Duodenal mucosa (tissue), 2 donors: ENCODE data around the gene TSFM.
"Not testable (repeated sequence)": the region's sequence is repeated elsewhere in the genome, so short reads cannot be mapped to it uniquely, and the experiment has no call there.

Source experiments
- H3K27ac ChIP-seq: one replicate; pipeline ENCODE4 v1.7.0; 2013; ENCODE audit warnings: low read depth, low read length
- H3K27me3 ChIP-seq, 2 donors: one replicate each; pipeline ENCODE4 v1.7.0; 2013; ENCODE audit warnings: low read length in 2 of 2, control low read depth in 1 of 2; ENCODE audit not compliant: insufficient read depth in 2 of 2, control insufficient read depth in 1 of 2
- H3K36me3 ChIP-seq, 2 donors: one replicate each; pipeline ENCODE4 v1.7.0; 2013; ENCODE audit warnings: low read length in 2 of 2, control low read depth in 1 of 2; ENCODE audit not compliant: insufficient read depth in 2 of 2, control insufficient read depth in 1 of 2
- H3K4me1 ChIP-seq, 2 donors: one replicate each; pipeline ENCODE4 v1.7.0; 2013; ENCODE audit warnings: low read length in 2 of 2, control low read depth in 1 of 2; ENCODE audit not compliant: insufficient read depth in 2 of 2, control insufficient read depth in 1 of 2
- H3K4me3 ChIP-seq, 2 donors: one replicate each; pipeline ENCODE4 v1.7.0; 2013; ENCODE audit warnings: low read length in 2 of 2, low read depth in 1 of 2
- H3K9ac ChIP-seq, 2 donors: one replicate each; pipeline ENCODE4 v1.7.0; 2013; ENCODE audit warnings: low read length in 2 of 2, low read depth in 1 of 2
- H3K9me3 ChIP-seq, 2 donors: one replicate each; pipeline ENCODE4 v1.7.0; 2013; ENCODE audit warnings: low read length in 2 of 2, control low read depth in 1 of 2; ENCODE audit not compliant: control insufficient read depth in 1 of 2

TSFM gene

DNA sequence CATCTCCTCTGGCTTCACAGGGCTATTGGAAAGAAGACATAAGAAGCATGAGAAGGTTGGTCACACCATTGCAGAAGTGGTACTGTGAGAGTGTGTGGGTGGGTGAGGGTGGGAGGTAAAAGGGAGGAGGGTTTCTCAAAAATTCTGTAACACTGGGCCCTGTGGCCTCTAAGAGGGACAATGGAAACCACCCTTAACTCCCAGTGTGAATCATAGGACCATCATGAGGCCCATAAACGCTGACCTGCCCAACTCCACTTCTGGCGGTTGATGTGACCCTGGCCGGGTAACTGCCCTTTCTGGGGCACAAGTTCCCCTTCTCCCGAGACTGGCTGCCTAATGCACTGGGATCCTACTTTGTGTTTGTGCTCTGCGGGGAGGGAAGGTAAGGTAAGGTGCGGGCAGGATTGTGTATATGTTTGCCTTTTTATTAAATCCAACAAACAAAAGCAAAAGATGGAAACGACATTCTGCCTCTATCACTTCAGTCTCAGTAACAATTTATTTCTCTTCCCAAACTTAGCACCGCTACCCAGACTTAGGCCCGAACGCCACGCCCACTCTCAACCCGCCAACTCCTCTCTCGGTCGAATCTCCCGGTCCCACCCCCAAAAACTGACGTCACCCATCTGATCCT is 11.2 kb upstream of the TSFM start:
- peaks cover 20 to 25% of the 10 kb centered on the region in 2 donors for H3K4me1 ChIP-seq
- no peaks in the 10 kb centered on the region for H3K9me3 ChIP-seq
- H3K36me3 ChIP-seq = peaks cover 5 to 19% of the 10 kb centered on the region in 2 donors
- peak overlapping the region; percentile 84 to 85 for H3K9ac ChIP-seq
- peak overlapping the region; percentile 94 to 97 for H3K4me3 ChIP-seq
- peak overlapping the region; percentile 96 for H3K27ac ChIP-seq
- H3K27me3 ChIP-seq = peaks cover 8 to 10% of the 10 kb centered on the region in 2 donors

DNA sequence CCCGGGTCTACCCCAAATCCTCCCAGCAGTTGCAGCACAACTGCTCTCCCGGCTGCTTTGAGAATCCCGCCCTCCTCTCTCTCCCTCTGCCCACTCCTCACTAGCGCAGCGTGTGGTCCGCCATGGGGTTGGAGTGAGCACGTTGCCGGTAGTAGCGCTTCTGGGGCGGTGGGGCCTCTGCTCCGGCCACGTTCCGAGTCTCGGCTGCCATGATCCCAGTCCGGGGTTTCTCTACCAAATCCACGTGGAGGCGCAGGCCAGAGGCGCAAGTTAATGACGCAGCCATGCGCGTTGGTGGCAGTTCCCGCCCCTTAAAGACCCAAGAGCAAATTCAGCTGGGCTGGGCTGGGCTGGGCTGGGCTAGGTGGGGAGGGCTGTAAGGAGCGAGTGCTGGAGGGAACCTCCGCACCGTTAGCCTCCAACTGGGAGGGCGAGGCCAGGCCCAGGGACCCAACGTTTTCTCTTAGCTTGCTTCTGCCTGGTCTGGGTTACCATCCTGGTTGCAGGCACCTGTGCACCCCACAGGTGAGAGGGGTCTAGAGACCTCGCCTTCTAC is 10.6 kb upstream of the TSFM start, which contains the start of gene METTL1:
Gene METTL1, minus strand, starts transcription at position 233 of the 556 bp plus-strand sequence. Its CDS starts 22 bp downstream, at position 211.
- Histone ChIP-seq H3K4me3 (peak within 1 kb of the TSS; percentile 94 to 97), H3K27me3 (peaks cover 4 to 5% of the 10 kb centered on the region in 2 donors), H3K36me3 (peaks cover 5 to 19% of the 10 kb centered on the region in 2 donors)

DNA sequence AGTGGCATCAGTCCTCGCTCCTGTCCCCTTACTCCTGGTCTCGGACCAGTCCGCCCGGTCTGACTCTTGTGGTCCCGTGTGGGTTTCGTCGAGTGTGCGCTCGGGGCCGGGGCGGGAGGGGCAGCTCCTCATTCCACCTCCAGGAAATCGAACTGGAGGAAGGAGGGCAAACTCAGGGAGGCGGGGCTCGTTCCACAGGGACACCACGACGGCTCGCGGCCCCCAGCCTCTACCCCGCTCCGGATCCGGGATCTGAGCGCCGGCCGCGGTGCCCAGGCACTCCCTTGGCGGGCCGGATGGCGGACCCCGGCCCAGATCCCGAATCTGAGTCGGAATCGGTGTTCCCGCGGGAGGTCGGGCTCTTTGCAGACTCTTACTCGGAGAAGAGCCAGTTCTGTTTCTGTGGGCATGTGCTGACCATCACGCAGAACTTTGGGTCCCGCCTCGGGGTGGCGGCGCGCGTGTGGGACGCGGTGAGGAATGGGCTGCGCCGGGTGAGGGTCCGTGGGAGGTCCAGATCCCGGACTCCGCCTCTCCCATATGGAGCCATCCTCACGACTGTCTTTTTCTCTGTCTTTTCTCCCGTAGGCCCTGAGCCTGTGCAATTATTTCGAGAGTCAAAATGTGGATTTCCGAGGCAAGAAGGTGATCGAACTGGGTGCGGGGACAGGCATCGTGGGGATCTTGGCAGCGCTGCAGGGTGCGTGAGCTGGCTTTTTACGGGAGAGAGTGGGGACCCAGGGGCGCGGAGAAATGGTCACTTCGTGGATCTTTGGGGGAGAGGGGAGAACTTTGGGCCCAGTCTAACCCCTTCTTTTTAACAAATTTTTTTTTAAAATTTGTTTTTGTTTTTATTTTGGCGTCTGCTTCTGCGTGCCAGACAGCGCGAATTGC is 9.9 kb upstream of the TSFM start, which contains the start of gene EEF1AKMT3:
Gene EEF1AKMT3, plus strand, starts transcription at position 186 of the 894 bp plus-strand sequence. Its CDS starts 111 bp downstream, at position 297.
- Histone ChIP-seq H3K9me3 (no peaks in the 10 kb centered on the region), H3K36me3 (peaks cover 5 to 19% of the 10 kb centered on the region in 2 donors), H3K27me3 (no peaks in the 10 kb centered on the region), H3K9ac (peak within 1 kb of the TSS; percentile 84 to 98), H3K27ac (peak within 1 kb of the TSS; percentile 96), H3K4me1 (peaks cover 12 to 17% of the 10 kb centered on the region in 2 donors), H3K4me3 (peak within 1 kb of the TSS; percentile 94 to 97)

More for the DNA sequence above, 10.6 kb upstream of the TSFM start, which contains the start of gene METTL1:
- Histone ChIP-seq H3K9me3 (no peaks in the 10 kb centered on the region), H3K4me1 (peaks cover 14 to 19% of the 10 kb centered on the region in 2 donors), H3K9ac (peak within 1 kb of the TSS; percentile 84 to 98), H3K27ac (peak within 1 kb of the TSS; percentile 96)

DNA sequence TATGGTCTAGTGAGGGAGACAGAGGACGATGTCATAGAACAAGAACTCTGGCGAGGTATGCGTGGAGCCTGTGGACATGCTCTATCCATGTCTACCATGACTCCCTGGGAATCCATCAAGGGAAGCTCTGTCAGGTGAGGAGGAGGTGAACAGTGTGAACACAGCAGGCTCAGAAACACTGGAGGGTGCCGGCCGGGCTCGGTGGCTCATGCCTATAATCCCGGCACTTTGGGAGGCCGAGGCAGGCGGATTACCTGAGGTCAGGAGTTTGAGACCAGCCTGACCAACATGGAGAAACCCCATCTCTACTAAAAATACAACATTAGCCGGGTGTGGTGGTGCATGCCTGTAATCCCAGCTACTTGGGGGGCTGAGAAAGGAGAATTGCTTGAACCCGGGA is 8.0 kb upstream of the TSFM start:
- not testable (repeated sequence) for H3K9ac ChIP-seq, H3K9me3 ChIP-seq, H3K27ac ChIP-seq, H3K27me3 ChIP-seq, H3K36me3 ChIP-seq, H3K4me3 ChIP-seq
- peaks cover 12 to 17% of the 10 kb centered on the region in 2 donors for H3K4me1 ChIP-seq

DNA sequence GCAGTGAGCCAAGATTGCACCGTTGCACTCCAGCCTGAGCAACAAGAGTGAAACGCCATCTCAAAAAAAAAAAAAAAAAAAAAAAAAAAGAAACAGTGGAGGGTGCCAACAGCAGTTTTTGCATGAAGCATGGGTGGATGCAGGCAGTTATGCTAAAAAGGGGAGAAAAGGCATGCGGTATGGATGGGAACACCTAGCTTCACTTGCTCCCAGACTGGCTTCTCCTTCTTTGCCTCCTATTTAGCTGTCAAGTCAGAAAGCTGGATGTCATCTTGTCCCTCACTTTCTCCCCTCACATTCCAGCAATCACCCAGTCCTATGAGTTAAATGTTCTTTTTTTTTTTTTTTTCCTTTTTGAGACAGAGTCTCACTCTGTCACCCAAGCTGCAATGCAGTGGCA is 7.5 kb upstream of the TSFM start:
- peaks cover 0 to 5% of the 10 kb centered on the region in 2 donors for H3K36me3 ChIP-seq
- no peak overlapping the region for H3K9ac ChIP-seq

DNA sequence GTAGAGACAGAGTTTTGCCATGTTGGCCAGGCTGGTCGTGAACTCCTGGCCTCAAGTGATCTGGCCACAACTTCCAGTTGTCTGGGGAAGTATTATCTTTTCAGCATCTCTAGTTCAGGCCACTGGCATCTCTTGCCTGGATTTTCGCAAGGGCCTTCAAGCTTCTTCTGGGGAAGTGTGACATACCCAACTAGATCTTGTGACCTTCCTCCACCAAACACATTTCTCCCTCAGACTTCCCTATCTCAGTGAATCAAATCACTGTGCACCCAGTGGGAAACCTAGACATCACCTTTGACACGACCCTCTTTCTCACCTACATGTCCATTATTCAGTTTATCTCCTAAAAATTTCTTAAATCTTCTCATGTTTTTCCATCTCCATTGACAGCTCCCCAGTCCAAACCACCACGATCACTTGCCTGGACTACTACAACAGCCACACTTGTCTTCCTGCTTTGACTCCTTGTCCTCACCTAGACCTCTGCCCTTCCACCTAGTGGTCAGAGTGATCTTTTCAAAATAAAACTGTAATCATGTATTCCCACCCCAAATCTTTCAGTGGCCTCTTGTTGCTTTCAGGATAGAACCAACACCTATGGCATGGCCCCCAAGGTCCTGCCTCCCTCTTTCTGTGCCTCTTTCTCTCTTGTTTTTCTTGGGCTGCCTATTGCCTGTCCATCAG is 6.9 kb upstream of the TSFM start:
- Histone ChIP-seq H3K27me3 (no peaks in the 10 kb centered on the region), H3K4me3 (no peak overlapping the region), H3K4me1 (peaks cover 10 to 21% of the 10 kb centered on the region in 2 donors), H3K27ac (no peak overlapping the region), H3K36me3 (peaks cover under 1 to 3% of the 10 kb centered on the region in 2 donors), H3K9ac (no peak overlapping the region), H3K9me3 (no peaks in the 10 kb centered on the region)

More for the DNA sequence above, 7.5 kb upstream of the TSFM start:
- Histone ChIP-seq H3K4me3 (no peak overlapping the region), H3K27ac (no peak overlapping the region), H3K9me3 (no peaks in the 10 kb centered on the region), H3K27me3 (no peaks in the 10 kb centered on the region), H3K4me1 (peaks cover 12 to 17% of the 10 kb centered on the region in 2 donors)

DNA sequence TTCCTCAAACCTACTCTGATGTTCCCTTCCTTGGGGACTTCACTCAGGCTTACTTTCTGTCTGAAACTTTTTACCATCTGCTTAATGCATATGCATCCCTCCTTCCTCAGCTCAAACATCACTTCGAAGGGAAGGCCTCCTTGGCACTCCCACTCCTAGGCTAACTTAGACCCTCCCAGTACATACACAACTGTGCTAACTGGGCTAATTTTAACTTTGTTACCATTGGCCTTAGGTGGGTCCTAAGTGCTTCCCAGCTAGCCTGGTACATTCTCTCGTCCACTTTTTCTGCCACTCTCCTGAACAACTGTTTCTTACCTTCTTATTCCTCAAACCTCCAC is 6.4 kb upstream of the TSFM start:
- H3K36me3 ChIP-seq = peaks cover 0 to 3% of the 10 kb centered on the region in 2 donors
- no peak overlapping the region for H3K27ac ChIP-seq
- no peak overlapping the region for H3K9ac ChIP-seq
- no peaks in the 10 kb centered on the region for H3K9me3 ChIP-seq
- no peak overlapping the region for H3K4me3 ChIP-seq
- peaks cover 4 to 16% of the 10 kb centered on the region in 2 donors for H3K4me1 ChIP-seq
- H3K27me3 ChIP-seq = no peaks in the 10 kb centered on the region

DNA sequence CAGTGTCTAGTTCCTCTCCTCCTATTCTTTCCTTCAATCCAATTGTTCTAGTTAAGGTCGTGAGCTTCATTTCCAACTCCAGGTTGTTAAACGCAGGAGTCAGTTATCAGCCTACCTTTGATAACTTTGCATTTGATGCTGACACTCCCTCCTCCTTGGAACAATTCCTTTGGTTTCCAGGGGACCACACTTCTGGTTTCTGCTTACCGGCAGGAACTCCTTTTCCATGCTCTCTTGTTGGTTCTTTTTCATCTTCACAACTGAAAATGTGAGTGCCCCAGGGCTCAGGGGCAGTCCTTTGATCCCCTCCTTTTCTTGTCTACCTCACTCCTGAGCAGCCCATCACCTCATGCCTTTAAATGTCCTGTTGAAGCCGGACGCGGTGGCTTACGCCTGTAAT is 5.2 kb upstream of the TSFM start:
- Histone ChIP-seq H3K9me3 (no peaks in the 10 kb centered on the region), H3K36me3 (peaks cover 0 to 3% of the 10 kb centered on the region in 2 donors), H3K27ac (no peak overlapping the region), H3K9ac (no peak overlapping the region), H3K4me1 (peaks cover 8 to 20% of the 10 kb centered on the region in 2 donors), H3K27me3 (no peaks in the 10 kb centered on the region), H3K4me3 (no peak overlapping the region)

DNA sequence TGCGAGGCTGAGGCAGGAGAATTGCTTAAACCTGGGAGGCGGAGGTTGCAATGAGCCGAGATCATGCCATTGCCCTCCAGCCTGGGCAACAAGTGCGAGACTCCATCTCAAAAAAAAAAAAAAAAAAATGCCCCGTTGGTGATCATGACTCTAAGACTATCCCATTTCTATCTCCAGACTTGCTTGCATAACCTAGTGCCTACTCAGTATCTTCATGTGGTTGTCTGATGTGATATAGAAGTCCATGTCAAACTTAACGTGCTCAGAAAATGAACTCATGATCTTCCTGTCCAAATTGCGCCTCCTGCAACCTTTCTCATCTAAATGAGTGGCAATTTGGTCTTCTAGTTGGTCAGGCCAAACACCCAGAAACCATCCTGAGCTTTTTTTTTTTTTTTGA is 4.7 kb upstream of the TSFM start:
- Histone ChIP-seq H3K4me3 (no peak overlapping the region), H3K27ac (no peak overlapping the region), H3K27me3 (no peaks in the 10 kb centered on the region), H3K36me3 (peaks cover 0 to 3% of the 10 kb centered on the region in 2 donors), H3K9me3 (no peaks in the 10 kb centered on the region), H3K4me1 (peaks cover 9 to 23% of the 10 kb centered on the region in 2 donors), H3K9ac (no peak overlapping the region)
